GM13976 (cell line): ENCODE results near the gene XAGE1A.
"Not testable (repeated sequence)": the region's sequence is repeated elsewhere in the genome, so short reads cannot be mapped to it uniquely, and the experiment has no call there.

Experiments used
- DNase-seq: peaks from one replicate; pipeline ENCODE4 v3.0.0; 2012; ENCODE audit warnings: low spot score
- in situ Hi-C: fragments of 300-500 bp; cut with MboI; formaldehyde crosslinking; loops from one replicate; pipeline ENCODE4 v1.12.0; 2022; ENCODE audit warnings: low sequenced_read_pairs, mixed read lengths, inconsistent platforms; ENCODE audit not compliant: unreplicated experiment
- TF ChIP-seq, protein P1 (sequence below): IDR thresholded peaks from 2 replicates; pipeline ENCODE4 v1.5.1; 2012; ENCODE audit warnings: borderline replicate concordance, mild to moderate bottlenecking; ENCODE audit not compliant: insufficient read depth; ENCODE audit errors: extremely low read depth, missing control alignments, control extremely low read depth

Gene XAGE1A, protein sequence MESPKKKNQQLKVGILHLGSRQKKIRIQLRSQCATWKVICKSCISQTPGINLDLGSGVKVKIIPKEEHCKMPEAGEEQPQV

DNA sequence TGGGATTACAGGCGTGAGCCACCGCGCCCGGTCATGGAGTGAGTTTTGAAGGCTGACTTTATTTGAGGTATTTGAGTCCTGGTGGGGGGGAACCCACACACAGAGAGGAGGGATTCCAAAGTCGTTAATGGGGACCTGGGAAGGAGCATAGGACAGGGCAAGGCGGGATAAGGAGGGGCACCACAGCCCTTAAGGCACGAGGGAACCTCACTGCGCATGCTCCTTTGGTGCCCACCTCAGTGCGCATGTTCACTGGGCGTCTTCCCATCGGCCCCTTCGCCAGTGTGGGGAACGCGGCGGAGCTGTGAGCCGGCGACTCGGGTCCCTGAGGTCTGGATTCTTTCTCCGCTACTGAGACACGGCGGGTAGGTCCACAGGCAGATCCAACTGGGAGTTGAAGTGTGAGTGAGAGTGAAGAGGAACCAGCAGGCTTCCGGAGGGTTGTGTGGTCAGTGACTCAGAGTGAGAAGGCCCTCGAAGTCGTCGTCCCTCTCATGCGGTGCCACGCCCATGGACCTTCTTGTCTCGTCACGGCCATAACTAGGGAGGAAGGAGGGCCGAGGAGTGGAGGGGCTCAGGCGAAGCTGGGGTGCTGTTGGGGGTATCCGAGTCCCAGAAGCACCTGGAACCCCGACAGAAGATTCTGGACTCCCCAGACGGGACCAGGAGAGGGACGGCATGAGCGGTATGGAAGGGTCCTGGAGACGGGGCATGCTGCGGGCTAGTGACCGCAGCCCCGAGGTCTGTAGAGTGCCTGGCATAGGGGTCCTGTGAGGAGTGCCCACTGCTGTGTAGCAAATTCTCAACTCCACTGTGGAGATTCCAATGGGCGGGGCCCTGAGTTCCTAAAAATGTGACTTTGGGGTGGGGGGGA lies at the start of gene XAGE1A:
Gene XAGE1A, plus strand, starts transcription at position 264 of the 874 bp plus-strand sequence. CDS start 1,554 bp downstream, outside the sequence.
- DNase-seq = not testable (repeated sequence)

DNA sequence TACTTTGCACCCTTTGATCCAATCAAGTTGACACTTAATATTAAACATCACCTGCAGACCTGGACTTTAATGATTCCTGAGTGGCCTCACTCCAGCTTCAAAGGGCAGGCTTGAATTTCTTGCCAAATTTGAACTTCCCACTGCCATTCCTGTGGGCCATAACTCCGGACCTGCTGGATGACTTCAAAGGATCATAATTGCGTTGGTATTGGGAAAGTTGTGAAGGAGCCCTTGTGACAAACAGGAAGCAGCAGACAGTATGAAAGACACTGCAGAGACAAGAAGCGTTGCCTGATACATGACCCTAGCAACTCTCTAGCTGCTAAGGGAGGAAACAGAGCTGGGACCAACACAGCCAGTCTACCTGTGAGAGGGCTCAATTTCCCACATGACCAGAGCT lies 43.6 kb upstream of the XAGE1A start:
- DNase-seq, in situ Hi-C loops: not testable (repeated sequence)

More for the DNA sequence above, at the start of gene XAGE1A:
- in situ Hi-C loops = not testable (repeated sequence)

DNA sequence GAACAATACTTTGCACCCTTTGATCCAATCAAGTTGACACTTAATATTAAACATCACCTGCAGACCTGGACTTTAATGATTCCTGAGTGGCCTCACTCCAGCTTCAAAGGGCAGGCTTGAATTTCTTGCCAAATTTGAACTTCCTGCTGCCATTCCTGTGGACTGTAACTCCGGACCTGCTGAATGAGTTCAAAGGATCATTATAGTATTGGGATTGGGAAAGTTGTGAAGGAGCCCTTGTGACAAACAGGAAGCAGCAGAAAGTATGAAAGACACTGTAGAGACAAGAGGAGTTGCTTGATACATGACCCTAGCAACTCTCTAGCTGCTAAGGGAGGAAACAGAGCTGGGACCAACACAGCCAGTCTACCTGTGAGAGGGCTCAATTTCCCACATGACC lies 24.3 kb upstream of the XAGE1A start:
- in situ Hi-C loops = not testable (repeated sequence)

DNA sequence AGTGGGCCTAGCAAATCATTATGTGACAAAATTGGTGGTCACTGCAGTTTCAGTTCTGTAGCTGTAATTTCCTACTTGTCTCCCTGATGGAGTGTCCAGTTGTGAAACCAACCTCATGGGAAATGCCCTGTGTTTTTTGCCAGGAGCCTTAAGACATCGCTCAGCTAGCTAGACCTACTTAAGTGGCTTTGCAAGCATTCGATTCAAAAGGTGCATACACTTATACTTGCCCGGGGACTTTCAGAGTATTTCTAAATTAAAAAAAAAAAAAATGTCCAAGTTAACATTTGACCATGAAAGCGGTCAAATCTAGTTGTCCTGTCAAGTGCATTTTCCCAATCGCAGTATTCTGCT lies 788 bp downstream of the XAGE1A start:
- DNase-seq, in situ Hi-C loops: not testable (repeated sequence)

More for the DNA sequence above, 24.3 kb upstream of the XAGE1A start:
- DNase-seq = not testable (repeated sequence)

DNA sequence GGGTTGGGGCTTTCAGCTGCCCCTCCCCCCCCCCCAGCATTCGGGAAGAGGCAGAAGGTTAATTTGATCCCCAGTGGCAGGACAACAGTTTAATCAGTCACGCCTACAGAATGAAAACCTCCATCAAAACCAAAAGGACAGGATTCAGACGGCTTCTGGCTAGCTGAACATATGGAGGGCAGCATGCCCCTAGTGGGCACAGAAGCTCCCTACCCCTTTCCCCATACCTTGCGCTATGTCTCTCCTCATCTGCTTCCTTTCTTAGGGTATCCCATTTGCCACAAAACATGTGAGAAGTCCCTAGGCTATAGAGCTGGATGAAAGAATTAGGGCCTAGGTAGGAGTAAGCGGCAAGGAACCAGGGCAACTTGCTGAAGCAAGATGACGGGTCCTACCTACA lies 5.8 kb downstream of the XAGE1A start:
- in situ Hi-C loops, DNase-seq: not testable (repeated sequence)

DNA sequence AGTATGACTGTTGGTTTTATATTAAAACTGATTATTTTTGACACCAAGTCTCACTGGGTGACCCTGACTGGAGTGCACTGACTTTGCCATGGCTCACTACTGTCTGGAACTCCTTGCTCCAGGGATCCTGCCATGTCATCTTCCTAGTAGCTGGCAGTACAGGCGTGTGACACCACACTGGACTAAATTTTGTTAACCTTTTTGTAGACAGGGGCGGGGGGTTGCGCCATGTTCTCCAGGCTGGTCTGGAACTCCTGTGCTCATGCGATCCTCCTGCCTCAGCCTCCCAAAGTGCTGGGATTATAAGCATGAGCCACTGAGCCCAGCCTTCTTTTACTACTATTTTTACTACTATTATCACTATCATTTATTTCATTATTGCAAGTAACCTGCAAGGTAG lies 8.9 kb downstream of the XAGE1A start:
- no peak for DNase-seq
- in situ Hi-C loops = no loop called here

DNA sequence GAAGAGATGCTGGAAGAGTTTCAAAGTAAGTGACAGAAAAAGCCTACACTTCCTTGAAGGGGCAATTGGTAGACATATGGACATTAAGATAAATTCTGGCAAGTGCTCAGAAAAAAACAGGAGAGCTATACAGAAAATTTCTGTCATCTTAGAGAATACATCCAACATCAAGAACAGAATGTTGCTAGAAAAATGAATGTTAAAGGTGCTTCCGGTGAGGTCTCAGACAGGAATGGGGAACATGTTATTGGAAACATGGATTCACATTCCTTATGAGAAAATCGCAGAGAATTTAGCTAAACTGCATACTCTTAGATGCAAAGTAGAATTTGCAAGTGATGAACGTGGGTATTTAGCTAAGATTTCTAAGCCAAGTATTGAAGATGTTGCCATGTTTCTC lies 11.7 kb downstream of the XAGE1A start:
- in situ Hi-C loops = no loop called here
- TF ChIP-seq, protein P1, sequence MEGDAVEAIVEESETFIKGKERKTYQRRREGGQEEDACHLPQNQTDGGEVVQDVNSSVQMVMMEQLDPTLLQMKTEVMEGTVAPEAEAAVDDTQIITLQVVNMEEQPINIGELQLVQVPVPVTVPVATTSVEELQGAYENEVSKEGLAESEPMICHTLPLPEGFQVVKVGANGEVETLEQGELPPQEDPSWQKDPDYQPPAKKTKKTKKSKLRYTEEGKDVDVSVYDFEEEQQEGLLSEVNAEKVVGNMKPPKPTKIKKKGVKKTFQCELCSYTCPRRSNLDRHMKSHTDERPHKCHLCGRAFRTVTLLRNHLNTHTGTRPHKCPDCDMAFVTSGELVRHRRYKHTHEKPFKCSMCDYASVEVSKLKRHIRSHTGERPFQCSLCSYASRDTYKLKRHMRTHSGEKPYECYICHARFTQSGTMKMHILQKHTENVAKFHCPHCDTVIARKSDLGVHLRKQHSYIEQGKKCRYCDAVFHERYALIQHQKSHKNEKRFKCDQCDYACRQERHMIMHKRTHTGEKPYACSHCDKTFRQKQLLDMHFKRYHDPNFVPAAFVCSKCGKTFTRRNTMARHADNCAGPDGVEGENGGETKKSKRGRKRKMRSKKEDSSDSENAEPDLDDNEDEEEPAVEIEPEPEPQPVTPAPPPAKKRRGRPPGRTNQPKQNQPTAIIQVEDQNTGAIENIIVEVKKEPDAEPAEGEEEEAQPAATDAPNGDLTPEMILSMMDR = no peak
- no peak for DNase-seq

More for the DNA sequence above, 8.9 kb downstream of the XAGE1A start:
- TF ChIP-seq, protein P1 = no peak

DNA sequence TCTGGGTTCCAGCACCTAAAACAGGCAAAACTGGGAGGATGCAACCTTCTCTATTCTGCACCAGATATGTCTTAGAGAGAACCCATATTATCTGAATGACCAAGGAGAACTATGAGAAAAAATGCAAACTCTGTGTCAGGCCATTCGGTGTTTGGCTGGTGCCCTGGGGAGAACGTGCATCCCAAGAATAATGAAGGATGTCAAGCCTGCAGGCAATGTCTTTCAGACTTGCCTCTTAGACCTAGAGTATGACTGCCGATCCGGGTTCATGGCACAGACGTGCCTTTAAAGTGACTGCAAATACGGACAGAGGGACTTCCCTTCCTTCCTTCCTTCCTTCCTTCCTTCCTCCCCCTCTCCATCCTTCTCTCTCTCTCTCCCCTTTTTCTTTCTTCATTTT lies 14.3 kb downstream of the XAGE1A start:
- DNase-seq = no peak
- in situ Hi-C loops = no loop called here
- TF ChIP-seq, protein P1 = no peak

DNA sequence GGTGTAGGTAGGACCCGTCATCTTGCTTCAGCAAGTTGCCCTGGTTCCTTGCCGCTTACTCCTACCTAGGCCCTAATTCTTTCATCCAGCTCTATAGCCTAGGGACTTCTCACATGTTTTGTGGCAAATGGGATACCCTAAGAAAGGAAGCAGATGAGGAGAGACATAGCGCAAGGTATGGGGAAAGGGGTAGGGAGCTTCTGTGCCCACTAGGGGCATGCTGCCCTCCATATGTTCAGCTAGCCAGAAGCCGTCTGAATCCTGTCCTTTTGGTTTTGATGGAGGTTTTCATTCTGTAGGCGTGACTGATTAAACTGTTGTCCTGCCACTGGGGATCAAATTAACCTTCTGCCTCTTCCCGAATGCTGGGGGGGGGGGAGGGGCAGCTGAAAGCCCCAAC lies 15.5 kb downstream of the XAGE1A start:
- in situ Hi-C loops, DNase-seq: not testable (repeated sequence)

DNA sequence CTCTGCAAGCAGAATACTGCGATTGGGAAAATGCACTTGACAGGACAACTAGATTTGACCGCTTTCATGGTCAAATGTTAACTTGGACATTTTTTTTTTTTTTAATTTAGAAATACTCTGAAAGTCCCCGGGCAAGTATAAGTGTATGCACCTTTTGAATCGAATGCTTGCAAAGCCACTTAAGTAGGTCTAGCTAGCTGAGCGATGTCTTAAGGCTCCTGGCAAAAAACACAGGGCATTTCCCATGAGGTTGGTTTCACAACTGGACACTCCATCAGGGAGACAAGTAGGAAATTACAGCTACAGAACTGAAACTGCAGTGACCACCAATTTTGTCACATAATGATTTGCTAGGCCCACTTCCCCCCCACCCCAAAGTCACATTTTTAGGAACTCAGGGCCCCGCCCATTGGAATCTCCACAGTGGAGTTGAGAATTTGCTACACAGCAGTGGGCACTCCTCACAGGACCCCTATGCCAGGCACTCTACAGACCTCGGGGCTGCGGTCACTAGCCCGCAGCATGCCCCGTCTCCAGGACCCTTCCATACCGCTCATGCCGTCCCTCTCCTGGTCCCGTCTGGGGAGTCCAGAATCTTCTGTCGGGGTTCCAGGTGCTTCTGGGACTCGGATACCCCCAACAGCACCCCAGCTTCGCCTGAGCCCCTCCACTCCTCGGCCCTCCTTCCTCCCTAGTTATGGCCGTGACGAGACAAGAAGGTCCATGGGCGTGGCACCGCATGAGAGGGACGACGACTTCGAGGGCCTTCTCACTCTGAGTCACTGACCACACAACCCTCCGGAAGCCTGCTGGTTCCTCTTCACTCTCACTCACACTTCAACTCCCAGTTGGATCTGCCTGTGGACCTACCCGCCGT lies 20.7 kb downstream of the XAGE1A start:
- in situ Hi-C loops, DNase-seq: not testable (repeated sequence)

DNA sequence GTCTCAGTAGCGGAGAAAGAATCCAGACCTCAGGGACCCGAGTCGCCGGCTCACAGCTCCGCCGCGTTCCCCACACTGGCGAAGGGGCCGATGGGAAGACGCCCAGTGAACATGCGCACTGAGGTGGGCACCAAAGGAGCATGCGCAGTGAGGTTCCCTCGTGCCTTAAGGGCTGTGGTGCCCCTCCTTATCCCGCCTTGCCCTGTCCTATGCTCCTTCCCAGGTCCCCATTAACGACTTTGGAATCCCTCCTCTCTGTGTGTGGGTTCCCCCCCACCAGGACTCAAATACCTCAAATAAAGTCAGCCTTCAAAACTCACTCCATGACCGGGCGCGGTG lies 21.3 kb downstream of the XAGE1A start, which contains the start of gene XAGE1B:
Gene XAGE1B, minus strand, starts transcription at position 77 of the 339 bp plus-strand sequence. CDS start 1,536 bp downstream, outside the sequence.
- in situ Hi-C loops, DNase-seq: not testable (repeated sequence)

DNA sequence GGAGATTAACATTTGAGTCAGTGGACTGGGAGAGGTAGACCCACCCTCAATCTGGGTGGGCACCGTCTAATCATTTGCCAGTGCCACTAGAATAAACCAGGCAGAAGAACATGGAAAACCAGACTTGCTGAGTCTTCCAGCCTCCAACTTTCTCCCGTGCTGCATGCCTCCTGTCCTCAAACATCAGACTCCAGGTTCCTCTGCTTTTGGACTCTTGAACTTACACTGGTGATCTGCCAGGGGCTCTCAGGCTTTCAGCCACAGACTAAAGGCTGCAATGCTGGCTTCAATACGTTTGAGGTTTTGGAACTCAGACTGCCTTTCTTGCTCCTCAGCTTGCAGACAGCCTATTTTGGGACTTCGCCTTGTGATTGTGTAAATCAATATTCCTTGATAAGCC lies 45.4 kb downstream of the XAGE1A start:
- in situ Hi-C loops, DNase-seq: not testable (repeated sequence)
